ENCODE measurements around the gene SNCG.

Gene SNCG

DNA sequence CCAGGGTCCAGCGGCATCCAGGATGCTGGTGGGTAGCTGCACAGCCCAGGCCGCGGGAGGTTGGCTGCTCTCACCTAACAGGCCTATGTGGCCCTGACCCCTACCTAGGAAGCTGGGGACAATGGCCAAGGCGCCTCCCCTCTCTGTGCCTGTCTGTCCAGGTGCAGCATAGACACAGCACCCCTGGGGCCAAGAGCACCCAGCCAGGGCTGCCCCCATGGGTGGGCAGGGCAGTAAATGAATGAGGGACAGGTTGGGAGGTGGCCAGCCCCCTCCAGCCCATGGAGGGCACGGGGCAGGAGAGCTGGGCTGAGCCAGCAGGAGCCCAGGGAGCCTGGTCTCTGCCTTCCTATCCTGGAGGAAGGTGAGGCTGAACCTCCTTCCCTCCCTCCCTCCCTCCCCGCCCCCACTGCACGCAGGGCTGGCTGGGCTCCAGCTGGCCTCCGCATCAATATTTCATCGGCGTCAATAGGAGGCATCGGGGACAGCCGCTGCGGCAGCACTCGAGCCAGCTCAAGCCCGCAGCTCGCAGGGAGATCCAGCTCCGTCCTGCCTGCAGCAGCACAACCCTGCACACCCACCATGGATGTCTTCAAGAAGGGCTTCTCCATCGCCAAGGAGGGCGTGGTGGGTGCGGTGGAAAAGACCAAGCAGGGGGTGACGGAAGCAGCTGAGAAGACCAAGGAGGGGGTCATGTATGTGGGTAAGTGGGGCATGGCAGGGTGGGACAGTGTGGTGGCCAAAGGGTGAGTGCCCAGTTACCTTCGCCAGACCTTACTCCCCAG lies at the start of gene SNCG:
Gene SNCG, plus strand, starts transcription at position 484 of the 785 bp plus-strand sequence. Its CDS starts 99 bp downstream, at position 583.
- in situ Hi-C loops (cut with MboI; ENCODE audit: low pct_unique_long_range_greater_than_20kb, low sequenced_read_pairs, unreplicated experiment) = no loop called here
- TF ChIP-seq, protein P1, sequence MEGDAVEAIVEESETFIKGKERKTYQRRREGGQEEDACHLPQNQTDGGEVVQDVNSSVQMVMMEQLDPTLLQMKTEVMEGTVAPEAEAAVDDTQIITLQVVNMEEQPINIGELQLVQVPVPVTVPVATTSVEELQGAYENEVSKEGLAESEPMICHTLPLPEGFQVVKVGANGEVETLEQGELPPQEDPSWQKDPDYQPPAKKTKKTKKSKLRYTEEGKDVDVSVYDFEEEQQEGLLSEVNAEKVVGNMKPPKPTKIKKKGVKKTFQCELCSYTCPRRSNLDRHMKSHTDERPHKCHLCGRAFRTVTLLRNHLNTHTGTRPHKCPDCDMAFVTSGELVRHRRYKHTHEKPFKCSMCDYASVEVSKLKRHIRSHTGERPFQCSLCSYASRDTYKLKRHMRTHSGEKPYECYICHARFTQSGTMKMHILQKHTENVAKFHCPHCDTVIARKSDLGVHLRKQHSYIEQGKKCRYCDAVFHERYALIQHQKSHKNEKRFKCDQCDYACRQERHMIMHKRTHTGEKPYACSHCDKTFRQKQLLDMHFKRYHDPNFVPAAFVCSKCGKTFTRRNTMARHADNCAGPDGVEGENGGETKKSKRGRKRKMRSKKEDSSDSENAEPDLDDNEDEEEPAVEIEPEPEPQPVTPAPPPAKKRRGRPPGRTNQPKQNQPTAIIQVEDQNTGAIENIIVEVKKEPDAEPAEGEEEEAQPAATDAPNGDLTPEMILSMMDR (IDR thresholded peaks at IDR 0.05; ENCODE audit: extremely low read depth, insufficient read depth, missing control alignments) = no peak
- no peak for DNase-seq (ENCODE audit: low spot score)

DNA sequence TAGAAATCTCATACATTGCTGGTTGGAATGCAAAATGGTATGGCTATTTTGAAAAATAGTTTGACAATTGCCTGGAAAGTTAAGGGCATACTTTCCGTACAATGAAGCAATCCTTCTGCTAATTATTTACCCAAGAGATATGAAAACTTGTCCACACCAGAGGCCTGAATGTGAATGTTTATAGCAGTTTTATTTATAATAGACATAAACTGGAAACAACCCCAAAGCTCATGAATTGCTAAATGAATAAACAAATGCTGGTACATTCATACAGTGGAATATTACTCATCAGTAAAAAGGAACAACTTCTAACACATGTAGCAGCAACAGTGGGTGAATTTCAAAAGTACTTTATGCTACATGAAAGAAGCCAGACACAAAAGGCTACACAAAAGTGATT lies 43.7 kb upstream of the SNCG start:
- TF ChIP-seq, protein P1 (IDR thresholded peaks at IDR 0.05; ENCODE audit: extremely low read depth, insufficient read depth, missing control alignments) = no peak
- DNase-seq (ENCODE audit: low spot score) = no peak
- in situ Hi-C loops (cut with MboI; ENCODE audit: low pct_unique_long_range_greater_than_20kb, low sequenced_read_pairs, unreplicated experiment) = no loop called here

DNA sequence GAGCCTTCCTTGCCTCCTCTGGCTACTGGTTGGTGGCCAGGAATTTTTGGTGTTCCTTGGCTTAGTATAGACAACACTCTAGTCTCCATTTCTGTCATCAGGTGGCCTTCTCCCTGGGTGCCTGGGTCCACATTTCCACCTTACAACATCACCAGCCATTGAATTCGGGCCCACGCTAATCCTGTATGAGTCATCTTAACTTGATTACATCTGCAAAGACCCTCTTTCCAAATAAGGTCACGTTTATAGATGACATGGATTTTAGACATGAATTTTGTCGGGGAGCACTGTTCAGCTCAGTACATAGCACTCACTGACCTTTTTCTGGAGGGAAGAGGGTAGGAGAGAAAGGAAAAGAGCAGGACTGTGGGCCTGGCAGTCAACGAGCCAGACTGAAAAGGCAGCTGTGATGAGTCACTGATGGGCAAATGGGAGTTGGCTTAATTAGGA lies 40.4 kb upstream of the SNCG start:
- in situ Hi-C loops (cut with MboI; ENCODE audit: low pct_unique_long_range_greater_than_20kb, low sequenced_read_pairs, unreplicated experiment) = no loop called here
- no peak for DNase-seq (ENCODE audit: low spot score)
- TF ChIP-seq, protein P1 (IDR thresholded peaks at IDR 0.05; ENCODE audit: extremely low read depth, insufficient read depth, missing control alignments) = no peak

DNA sequence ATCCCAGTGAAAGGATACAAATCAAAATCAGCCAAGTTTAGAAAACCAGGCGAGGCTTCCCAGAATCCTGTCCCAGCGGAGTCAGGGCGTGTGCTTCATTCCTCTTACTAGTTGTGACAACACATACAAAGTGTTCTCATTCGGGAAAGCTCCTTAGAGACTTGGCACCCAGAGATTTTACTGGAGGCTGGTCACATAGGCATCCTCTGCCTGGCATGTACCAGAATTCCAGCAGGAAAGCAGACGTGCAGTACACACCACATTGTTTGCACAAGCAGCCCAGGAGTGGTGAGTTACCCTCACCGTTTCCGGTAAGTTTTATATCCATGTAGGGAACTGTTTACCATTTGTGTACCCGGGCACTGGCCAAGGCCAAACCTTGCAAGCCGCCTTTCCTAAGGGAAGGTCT lies 35.8 kb upstream of the SNCG start:
- DNase-seq (ENCODE audit: low spot score) = no peak
- in situ Hi-C loops (cut with MboI; ENCODE audit: low pct_unique_long_range_greater_than_20kb, low sequenced_read_pairs, unreplicated experiment) = no loop called here
- TF ChIP-seq, protein P1 (IDR thresholded peaks at IDR 0.05; ENCODE audit: extremely low read depth, insufficient read depth, missing control alignments) = no peak

DNA sequence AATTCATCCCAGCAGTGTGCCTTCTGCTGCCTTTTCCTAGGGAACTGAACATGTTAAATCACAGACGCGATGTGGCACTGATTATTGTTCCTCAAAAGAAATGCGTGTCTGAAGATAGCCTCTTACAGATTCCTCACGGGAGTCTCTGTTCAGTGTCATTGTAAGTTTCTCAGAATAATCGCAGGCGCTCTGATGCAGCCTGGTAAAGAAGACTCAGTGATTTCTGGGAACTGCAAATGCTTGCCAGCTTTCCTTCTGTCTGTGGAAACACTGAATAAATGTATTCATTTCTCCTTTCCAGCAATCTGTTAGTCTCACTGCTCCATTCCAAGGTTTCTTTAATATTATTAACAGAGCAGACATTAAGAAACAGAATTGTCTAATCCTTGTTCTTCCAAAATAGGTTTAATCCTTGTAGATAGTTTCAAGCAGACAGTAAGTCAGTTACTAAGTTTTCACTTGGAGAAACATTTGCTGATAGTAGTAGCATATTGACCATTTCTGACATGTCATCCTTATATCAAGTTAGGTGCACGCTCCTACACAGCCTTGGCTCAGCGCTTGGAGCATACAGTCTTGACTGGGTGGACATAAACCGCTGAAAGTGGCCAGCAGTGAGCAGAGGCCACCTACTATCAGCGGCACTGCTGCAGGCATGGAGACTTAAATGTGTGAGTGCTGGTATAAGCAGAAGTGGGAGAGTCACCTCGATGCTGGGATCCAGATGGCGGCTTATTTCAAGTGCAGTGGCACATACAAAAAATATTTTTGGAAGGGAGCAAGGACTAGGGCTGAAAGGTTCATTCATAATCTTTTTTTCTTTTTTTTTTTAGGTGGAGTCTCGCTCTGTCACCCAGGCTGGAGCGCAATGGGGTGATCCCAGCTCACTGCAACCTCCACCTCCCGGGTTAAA lies 28.7 kb upstream of the SNCG start:
- in situ Hi-C loops (cut with MboI; ENCODE audit: low pct_unique_long_range_greater_than_20kb, low sequenced_read_pairs, unreplicated experiment) = no loop called here
- TF ChIP-seq, protein P1 (IDR thresholded peaks at IDR 0.05; ENCODE audit: extremely low read depth, insufficient read depth, missing control alignments) = no peak
- DNase-seq (ENCODE audit: low spot score) = no peak

DNA sequence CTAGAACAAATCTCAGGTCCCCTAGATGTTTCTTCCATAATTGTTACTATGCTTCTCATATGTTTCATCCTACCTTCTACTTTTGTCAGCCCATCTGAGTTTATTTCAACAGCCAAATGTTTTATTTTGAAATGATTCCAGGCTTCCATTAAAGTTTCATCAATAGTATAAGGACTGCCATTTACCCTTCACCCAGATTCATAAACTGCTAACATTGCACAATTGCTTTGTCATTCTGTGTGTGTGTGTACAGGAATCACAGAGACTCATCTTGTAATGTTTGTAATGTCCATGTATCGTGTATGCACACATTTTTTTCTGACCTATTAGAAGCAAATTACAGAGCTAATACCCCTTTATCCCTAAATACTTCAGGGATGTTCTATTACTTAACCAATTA lies 26.5 kb upstream of the SNCG start:
- no peak for DNase-seq (ENCODE audit: low spot score)
- TF ChIP-seq, protein P1 (IDR thresholded peaks at IDR 0.05; ENCODE audit: extremely low read depth, insufficient read depth, missing control alignments) = no peak

More for the DNA sequence above, 26.5 kb upstream of the SNCG start:
- in situ Hi-C loops (cut with MboI; ENCODE audit: low pct_unique_long_range_greater_than_20kb, low sequenced_read_pairs, unreplicated experiment) = no loop called here
